ENCODE results near the gene FRRS1L.

Gene FRRS1L

DNA sequence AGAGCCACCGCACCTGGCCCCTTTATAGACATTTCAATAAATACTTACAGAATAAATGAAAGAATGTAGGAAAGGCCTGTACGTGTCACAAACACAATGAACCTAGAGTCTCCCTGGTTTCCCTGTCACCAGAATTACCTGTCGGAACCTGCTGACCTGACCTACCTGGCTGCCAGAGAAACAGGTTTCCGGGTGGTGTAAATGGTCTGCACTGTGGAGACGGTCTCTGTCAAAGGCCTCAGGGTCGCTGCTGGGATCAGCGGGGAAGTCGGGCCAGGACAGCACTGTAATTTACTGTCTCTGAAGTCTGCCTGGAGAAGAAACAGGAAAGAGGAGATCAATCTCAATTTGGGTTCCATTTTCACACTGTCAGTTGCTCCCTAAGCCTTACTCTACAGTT lies 9.3 kb upstream of the FRRS1L start:
- DNase-seq: no peak

DNA sequence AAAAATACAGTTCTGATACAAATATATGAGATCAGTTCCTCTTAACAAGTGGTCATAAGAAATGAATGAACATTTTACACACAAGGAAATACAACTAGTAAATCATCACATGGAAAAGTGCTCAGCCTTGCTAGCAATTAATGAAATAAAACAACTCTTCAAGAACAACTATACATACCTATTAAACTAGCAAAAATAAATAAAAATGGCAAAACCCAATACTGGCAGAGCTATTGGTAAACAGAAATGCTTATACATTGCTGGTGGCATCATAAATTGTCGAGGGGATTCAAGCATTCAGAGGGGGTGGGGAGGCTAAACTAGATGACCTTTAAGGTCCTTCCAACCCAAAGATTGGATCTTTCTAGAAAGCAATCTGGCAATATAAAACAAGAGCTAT lies 5.9 kb upstream of the FRRS1L start:
- no peak for DNase-seq

DNA sequence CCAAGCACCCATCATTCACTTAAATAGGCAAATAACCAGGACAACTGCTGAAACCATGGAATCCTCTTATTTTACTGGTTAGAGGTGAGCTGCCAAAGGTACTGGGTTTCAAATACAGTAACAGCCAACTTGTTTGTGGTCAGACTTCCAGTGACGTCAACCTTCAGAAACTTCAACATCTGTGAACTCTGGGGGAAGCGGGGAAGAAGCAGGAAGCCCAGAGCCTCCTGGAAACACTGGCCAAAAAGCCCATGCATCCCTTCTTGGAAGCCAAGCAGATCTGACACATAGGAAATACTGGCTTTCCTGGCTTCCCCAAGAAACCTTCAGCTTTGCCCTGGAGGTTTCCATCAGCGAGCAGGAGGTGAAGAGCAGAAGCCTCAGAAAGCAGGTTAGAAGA lies 4.9 kb upstream of the FRRS1L start:
- DNase-seq: no peak

DNA sequence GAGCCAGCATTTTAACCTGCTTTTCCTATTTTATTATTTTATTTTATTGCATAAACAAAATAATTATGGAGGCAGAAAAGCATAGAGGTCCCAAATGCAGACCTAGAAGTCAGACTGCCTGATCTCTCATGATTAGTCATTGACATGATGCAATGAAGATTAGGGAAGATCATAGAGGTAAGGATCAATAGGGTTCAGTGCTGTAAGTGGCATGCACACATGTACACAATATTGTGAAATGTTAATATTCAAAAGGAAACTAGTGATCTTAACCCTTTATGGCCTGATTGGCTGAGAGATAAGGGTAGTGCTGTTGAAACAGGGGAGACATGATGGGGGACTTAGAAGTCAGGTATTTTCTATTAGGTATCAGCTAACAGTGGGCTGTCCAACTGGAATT lies 1.1 kb upstream of the FRRS1L start:
- DNase-seq: no peak

DNA sequence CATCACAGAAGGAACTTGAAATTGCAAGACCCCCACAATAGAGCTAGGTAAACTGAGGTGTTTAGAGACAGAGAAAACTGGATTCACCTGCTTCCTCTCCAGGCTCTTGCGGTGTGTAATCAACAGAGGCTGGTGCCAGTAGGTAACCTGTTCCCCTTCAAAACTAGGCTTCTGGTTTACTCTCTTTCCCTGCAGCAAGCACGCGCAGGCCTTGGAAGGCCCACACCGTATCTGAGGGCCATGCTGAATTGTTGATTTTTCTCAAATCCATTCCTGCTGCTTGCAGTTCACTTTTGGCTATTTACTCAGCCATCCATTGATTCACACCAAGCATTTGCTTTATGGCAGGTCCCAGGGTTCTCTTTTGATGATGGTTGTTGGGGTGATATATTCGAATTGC lies 667 bp upstream of the FRRS1L start:
- no peak for DNase-seq

DNA sequence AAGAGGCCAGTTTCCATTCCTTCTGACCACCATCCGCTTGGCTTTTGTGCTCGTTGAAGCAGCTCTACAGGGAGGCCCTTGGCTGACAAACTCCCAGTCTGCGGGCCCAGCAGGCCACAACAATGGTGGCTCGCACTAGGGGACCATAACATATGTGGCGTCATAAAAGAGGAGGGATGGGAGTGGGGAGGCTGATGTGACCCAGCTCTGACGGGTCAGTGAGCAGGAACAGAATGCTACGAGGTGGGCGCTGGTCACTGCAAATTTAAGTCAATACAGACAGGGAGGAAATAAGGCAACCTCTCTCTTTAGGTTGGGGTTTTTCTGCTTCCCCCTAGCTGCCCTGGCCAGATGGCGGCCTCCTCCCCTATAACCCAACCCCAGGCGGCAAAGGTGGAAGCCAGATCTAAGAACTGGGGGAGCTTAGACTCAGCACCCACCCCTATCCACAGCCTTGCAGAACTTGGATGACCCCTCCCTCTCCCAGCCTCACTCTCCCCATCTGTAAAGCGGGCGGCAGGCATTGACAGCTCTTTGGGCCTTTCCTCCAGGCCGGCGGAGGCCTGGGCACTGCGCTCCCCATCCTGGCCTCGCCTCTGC lies 778 bp downstream of the FRRS1L start:
- DNase-seq: no peak

DNA sequence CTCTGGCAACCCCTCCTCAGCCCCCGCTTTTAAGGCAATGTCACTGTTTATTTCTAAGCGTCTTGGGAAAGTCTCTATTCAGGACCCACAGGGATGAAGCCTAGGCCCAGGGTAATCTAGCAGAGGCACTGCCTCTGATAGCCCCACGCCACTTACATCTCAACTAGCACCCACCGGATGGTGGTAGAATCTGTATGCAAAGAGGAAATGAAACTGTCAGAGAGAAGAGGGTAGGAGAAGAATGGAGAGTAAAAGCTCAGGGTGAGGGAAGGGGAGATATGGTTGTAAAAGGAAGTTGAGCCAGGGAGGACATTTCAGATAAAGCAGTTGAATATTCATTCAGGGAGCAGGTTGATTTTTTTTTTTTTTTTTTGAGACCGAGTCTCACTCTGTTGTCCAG lies 3.0 kb downstream of the FRRS1L start:
- no peak for DNase-seq

DNA sequence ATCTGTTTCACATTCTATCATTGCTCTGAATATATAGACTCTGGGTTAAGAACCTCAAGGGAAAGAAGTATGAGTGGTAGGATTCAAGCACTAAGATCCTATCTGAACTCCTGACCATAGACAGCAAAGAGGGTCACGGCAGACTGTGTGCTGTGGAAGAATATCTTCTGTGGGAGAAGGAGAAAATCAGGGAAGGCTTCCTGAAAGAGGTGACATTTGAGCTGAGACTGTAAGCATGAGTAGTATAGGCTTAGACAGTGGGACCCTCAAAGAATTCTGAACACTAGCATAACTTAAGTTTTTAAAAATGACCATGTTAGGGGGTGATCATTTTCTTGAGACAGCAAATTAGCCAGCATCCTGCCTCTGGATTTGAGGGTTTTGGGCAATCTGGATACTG lies 3.9 kb downstream of the FRRS1L start:
- DNase-seq: no peak

DNA sequence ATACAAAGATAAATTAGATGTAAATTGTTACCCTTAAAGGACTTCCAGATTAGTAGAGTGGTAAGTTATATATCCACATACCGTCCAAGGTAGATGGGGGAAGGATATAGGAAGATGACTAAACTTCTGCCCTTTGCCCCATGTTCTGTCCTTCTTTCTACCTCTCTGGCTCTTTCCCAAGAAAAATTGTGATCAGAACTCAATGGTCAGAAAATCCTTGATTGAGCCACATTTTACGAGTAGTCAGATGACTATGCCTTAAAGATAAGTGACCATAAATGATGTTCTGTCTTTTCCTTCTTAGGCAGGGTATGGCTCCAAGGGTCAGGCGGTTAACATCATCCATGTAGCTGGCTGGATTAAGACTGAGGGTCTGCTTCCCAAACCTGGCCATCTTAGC lies 4.4 kb downstream of the FRRS1L start:
- no peak for DNase-seq

DNA sequence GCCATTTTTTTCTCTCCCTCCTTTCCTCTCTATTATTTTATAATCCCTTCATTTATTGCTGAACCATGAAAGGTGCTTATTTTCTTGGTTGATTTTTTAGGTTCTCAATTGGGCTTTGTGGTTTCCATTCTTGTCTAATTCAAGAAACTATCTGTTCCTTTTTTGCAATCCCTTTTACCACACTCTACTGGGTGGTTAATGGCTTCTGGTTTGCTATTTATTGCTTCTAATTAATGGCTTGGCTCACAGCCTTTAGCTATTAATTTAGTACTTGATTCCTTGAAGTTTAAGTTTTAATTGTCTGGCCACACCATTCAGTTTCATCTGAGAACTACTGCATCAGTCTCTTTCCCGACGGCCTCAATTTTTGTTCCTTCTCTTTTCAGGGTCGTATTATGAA lies 5.6 kb downstream of the FRRS1L start:
- peak; percentile 36 for DNase-seq

DNA sequence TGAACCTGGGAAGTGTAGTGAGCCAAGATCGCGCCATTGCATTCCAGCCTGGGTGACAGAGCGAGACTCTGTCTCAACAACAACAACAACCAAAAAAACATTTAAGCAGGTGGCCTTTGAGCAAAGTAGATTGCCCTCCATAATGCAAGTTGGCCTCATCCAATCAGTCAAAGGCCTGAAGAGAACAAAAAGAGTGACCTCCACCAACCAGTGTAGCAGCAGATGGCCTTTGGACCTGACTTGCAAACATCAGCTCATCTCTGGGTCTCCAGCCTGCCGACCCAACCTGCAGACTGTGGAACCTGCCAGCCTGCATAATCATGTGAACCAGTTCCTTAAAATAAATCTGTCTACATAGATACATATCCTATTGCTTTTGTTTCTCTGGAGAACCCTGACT lies 7.5 kb downstream of the FRRS1L start:
- no peak for DNase-seq

DNA sequence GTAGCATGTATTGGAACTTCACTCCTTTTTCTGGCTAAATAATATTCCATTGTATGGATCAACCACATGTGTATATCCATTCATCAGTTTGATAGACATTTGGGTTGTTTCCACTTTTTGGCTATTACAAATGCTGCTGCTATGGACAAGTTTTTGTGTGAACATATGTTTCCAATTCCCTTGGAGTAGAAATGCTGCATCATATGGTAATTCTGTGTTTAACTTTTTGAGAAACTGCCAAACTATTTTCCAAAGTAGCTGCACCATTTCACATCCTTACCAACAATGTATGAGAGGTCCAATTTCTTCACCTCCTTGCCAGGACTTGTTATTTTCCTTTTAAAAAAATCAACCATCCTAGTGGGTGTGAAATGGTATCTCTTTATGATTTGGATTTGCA lies 8.4 kb downstream of the FRRS1L start:
- DNase-seq: no peak

DNA sequence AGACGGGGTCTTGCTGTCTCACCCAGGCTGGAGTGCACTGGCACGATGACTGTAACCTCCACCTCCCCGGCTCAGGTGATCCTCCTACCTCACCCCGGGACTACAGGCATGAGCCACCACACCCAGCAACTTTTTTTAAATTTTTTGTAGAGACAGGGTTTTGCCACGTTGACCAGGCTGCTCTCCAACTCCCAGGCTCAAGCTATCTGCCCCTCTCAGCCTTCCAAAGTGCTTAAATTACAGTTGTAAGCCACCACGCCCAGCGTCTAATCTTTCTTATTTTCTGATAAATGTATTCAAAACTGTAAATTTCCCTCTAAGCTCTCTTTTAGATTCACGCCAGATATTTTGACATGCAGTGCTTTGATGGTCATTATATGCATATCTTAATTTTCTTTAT lies 10.3 kb downstream of the FRRS1L start:
- DNase-seq: no peak

DNA sequence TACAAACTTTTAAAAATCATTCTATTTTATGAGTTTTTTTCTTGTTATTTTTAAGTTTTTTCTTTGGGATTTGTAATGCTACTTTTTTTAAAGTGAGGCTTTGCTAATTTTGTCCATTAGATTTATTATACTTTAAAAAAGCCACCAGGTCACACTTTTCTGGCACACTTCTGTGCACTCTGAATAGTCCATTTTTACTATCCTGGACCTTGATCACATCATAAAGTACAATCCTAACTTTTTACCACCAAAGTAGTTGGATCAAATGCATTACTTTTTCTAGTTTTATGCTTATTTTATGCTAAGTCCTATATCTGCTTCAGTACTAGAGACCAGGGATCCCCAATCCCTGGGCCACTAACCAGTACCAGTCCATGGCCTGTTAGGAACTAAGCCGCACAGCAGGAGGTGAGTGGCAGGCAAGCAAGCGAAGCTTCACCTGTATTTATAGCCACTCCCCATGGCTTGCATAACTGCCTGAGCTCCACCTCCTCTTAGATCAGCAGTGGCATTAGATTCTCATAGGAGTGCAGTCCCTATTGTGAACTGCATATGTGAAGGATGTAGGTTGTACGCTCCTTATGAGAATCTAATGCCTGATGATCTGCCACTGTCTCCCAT lies 16.0 kb downstream of the FRRS1L start:
- no peak for DNase-seq

DNA sequence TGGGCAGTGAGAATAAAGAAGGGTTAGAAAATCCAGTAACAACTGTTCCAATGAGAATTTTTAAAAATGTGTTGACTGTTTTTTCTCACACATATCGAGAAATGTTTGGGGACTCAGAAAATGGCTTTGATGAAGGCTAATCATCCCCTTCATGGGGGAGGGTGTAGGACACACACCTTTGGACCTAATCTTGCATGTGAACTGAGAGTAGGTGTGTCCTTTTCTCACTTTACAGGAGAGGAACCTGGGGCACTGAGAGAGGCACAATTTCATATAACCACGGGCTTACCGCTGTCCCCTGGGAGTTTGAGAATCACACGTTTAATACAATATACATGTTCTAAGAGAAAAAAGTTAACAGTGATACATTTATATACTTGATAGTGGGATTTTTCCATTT lies 17.3 kb downstream of the FRRS1L start:
- DNase-seq: no peak

DNA sequence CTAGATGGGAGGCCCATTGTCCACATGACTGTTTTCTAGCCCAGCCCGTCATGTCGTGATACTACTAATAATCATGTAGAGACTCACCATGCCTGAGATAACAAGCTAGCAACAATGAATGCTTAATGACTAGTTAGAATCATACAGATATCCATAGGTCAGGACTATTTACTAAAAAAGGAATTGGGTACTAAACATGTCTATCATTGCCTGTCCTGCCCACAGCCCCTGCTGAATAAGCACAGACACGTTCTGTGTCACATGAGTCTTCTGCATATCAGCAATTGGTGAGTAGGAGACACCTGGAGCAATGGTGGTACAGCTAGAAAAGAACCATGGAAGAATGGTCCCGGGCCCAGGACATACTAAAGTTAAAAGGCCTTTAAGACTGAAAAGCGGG lies 18.0 kb downstream of the FRRS1L start:
- DNase-seq: no peak

DNA sequence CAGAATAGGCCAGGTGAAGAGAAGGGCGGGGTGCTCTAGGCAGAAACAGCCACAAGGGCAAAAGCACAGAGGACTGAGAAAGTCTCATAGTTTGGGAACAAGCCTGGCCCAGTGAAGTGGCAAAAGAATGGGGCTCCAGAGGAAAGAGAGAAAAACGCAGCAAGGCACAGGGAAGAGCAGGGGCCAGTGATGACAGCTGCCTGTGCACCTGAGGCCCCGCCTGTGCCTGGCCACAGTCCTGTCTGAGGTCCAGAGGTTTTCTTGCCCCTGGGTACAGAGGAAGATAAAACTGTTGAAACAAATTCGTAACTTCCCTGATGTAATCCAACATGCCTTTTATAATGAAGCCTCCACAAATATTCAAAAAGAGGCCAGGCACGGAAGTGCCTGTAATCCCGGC lies 22.0 kb downstream of the FRRS1L start:
- DNase-seq: no peak

DNA sequence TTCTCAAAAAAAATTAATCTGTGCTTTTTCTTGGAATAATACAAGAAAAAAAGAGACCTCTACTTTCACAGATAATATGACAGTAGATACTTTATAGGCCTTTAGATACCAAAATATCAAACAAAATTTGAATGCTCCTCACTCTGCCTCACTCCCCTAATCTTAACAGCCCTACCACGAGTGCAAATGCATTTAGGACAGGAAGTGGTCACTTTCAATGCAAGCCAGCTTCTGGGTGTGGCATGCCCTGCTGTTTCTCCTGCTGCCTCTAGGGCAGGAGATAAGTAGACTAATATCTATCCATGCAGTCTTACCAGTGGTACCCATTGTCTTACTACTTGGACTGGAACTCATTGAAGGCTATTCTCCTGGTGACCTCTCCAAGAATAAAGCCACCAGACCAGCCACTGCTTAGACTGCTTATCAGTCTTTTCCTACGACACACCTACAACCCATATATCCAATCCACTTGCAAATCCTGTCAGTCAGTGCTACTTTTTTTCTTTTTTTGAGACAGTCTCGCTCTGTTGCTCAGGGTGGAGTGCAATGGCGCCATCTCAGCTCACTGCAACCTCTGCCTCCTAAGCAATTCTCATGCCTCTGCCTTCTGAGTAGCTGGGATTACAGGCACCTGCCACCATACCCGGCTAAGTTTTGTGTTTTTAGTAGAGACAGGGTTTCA lies 23.0 kb downstream of the FRRS1L start:
- no peak for DNase-seq

DNA sequence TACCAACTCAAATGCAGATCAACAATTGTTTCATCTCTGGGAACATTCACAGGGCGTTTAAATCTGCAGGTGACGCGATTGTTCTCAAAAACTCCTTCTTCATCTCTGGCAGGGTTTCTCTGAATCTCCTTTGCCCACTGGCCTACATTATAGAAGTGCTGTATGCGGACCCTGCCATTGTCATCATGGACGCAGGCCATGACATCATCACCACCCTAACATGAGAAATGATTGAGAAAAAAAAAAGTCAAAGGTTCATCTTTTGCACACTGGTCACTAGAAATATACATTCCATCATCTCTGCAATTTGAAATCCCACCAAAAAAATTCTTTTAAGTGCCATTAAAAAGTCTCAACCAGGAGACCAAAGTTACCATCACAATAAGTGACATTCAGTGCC lies 25.7 kb downstream of the FRRS1L start:
- no peak for DNase-seq

DNA sequence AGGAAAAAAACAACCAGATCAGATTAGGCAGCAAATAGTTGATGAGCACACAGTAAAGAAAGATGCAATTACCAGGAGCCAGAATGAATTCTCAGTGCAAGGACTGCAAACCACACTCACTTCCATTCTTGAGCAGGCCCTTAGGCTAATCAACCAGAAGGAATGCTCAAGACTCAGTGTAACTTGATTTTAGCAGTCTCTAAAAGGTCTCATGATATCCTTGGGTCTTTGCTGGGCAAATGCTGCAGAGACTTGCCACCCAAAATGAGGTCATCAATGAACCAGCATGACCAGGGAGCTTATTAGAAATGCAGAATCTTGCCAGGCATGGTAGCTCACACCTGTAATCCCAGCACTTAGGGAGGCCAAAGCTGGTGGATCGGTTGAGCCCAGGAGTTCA lies 27.2 kb downstream of the FRRS1L start:
- DNase-seq: no peak

DNA sequence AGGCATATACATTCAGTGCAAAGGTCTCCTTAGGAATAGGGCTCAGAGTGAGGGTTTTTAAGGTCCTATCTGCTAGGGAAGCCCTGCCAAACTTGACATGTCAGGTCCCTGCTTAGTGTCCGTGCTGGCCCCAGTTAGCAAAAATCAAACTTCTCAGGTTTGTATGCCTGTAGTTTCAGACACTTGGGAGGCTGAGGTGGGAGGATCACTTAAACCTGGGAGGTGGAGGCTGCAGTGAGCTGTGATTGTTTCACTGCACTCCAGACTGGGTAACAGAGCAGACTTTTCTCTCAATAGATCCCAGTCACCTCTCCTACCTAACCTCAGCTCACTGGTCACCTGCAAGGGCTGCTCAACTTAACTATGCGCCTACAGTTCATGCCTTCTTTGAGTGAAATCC lies 28.6 kb downstream of the FRRS1L start:
- DNase-seq: no peak

DNA sequence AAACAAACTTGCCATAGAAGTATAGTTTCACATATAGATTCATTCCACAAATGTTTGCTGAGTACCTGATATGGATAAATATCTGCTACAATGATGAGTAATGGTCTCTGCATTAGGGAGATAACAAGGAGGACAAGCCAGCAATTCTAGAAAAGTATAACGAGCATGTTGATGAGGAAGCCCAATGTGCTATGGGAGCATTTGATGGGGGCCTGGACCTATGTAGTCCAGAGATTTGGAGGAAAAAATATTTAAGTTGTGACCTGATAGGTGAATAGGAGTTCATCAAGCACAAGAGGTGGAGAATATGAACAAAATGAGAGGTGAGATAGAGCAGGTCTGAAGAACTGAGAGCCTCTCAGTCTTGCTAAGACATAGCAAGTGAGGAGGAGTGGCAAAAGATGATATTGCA lies 32.9 kb downstream of the FRRS1L start:
- no peak for DNase-seq

DNA sequence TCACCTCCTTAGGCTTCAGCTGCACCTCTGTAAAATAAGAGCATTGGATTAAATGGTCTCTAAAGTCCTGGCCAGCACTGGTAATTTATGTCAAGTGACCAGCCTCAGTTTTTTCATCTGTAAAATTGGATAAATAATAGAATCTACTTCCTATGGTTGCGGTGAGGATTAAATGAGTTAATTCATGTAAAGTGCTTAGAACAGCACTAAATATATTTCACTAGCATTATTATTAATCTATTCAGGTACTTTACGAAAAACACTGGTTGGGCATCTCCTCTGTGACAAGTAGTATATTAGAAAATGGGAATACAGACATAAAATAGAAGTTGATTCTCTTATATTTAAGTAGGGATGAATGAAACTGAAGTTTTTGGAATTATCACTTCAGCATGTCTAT lies 33.5 kb downstream of the FRRS1L start:
- DNase-seq: no peak

DNA sequence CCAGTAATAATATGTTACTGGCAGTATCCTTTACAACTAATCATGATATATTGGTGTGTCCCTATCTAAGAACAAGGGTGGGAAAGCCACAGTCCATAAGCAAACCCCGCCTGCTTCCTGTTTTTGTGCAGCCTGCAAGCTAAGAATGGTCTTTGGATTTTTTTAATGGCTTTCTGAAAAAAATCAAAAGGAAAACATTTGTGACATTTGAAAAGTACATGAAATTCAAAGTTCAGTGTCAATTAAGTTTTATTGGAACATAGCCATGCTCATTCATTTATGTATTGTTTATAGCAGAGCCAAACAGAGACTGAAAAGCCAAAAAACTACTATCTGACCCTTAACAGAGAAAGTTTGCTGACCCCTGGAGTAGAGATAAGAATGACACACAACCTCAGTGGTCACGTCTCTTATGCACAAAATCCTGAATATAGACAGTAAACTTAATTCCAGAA lies 34.5 kb downstream of the FRRS1L start:
- no peak for DNase-seq
